HG03060 (cell line): Measurements from ENCODE around the gene CC2D1B.

Source experiments
- ATAC-seq: cut with Tn5 transposase; IDR thresholded peaks from one replicate; pipeline ENCODE4 v1.9.1; 2021; ENCODE audit warnings: low read depth, moderate number of reproducible peaks; ENCODE audit not compliant: unreplicated experiment

CC2D1B gene

GRCh38 chr1:52306227-52307006, 59.6 kb downstream of the CC2D1B start:
- ATAC-seq, result no peak

GRCh38 chr1:52305417-52306226, 60.4 kb downstream of the CC2D1B start:
- no peak for ATAC-seq
